PC-3 (cell line): ENCODE data around the gene NRCAM. TPM values are rescaled to one million over a fixed set of nuclear protein-coding genes. Genes with fewer than 3 reads are reported as not detected.

Experiments used
- ATAC-seq: fragments of 200-7000 bp; cut with Tn5 transposase; 2 replicates; pipeline ENCODE4 v1.9.1; 2020; ENCODE audit warnings: mild to moderate bottlenecking, moderate library complexity
- BruUV-seq: library from RNA; stranded (reverse); fragments of 400-500 nt; replicated peaks from 2 replicates; lab custom pipeline; 2021; lab: Mats Ljungman, UMichigan
- CTCF ChIA-PET: fragments of 300-600 bp; sonication (Branson Sonifier 250); formaldehyde crosslinking; loops from one replicate; lab custom pipeline; 2022; ENCODE audit warnings: antibody characterized with exemption; lab: Charles Lee
- POLR2A ChIA-PET: fragments of 300-600 bp; sonication (Branson Sonifier 250); formaldehyde crosslinking; loops from one replicate; lab custom pipeline; 2022; ENCODE audit warnings: antibody characterized with exemption; ENCODE audit not compliant: unreplicated experiment; lab: Charles Lee
- DNase-seq: peaks from one replicate; pipeline ENCODE4 v3.0.0-alpha.2; 2015
- H2AFZ ChIP-seq: fragments of 300-600 bp; sonication (generic); 2 replicates; pipeline ENCODE4 v1.6.0; 2016; ENCODE audit warnings: antibody characterized with exemption, low read length
- H3F3A ChIP-seq: fragments of 300-600 bp; sonication (generic); one replicate; pipeline ENCODE4 v1.6.0; 2017; ENCODE audit warnings: antibody characterized with exemption, low read length, control low read depth, mild to moderate bottlenecking; ENCODE audit not compliant: unreplicated experiment
- H3K27ac ChIP-seq: fragments of 300-600 bp; sonication (generic); 2 replicates; pipeline ENCODE4 v1.5.1; 2016; ENCODE audit warnings: mild to moderate bottlenecking, low read length
- H3K27me3 ChIP-seq: fragments of 300-600 bp; sonication (generic); 2 replicates; pipeline ENCODE4 v1.6.1; 2016; ENCODE audit warnings: low read length, mixed read lengths
- H3K36me3 ChIP-seq: fragments of 300-600 bp; sonication (generic); 2 replicates; pipeline ENCODE4 v1.6.1; 2016; ENCODE audit warnings: low read depth, mixed run types, low read length, mixed read lengths
- H3K4me1 ChIP-seq: fragments of 300-600 bp; sonication (generic); 2 replicates; pipeline ENCODE4 v1.5.1; 2016; ENCODE audit warnings: low read length; ENCODE audit not compliant: insufficient read depth
- H3K4me2 ChIP-seq: fragments of 300-600 bp; sonication (generic); 2 replicates; pipeline ENCODE4 v1.6.0; 2016; ENCODE audit warnings: low read length
- H3K4me3 ChIP-seq: fragments of 300-600 bp; sonication (generic); 2 replicates; pipeline ENCODE4 v1.5.1; 2016; ENCODE audit warnings: mild to moderate bottlenecking, low read length, mixed read lengths
- H3K79me2 ChIP-seq: fragments of 300-600 bp; sonication (generic); 2 replicates; pipeline ENCODE4 v1.6.1; 2017; ENCODE audit warnings: low read length, mixed read lengths
- H3K9ac ChIP-seq: fragments of 300-600 bp; sonication (generic); 2 replicates; pipeline ENCODE4 v1.6.0; 2016; ENCODE audit warnings: mild to moderate bottlenecking, low read length
- H3K9me2 ChIP-seq: fragments of 300-600 bp; sonication (generic); replicated peaks from 2 replicates; pipeline ENCODE4 v1.6.1; 2016; ENCODE audit warnings: mixed run types, low read length, mixed read lengths
- H3K9me3 ChIP-seq: fragments of 300-600 bp; sonication (generic); 2 replicates; pipeline ENCODE4 v1.6.1; 2016; ENCODE audit warnings: low read length, mixed read lengths
- H4K20me1 ChIP-seq: fragments of 300-600 bp; sonication (generic); 2 replicates; pipeline ENCODE4 v1.6.1; 2016; ENCODE audit warnings: low read length, mixed read lengths
- EZH2 ChIP-seq: fragments of 300-600 bp; sonication (generic); IDR thresholded peaks from one replicate; pipeline ENCODE4 v1.6.1; 2017; ENCODE audit warnings: antibody characterized with exemption, mild to moderate bottlenecking, low read length; ENCODE audit not compliant: unreplicated experiment
- EZH2phosphoT487 ChIP-seq: fragments of 300-600 bp; sonication (generic); IDR thresholded peaks from 2 replicates; pipeline ENCODE4 v1.6.1; 2018; ENCODE audit warnings: mild to moderate bottlenecking, antibody characterized with exemption, low read length, borderline replicate concordance
- intact Hi-C: fragments of 100-400 bp; cut with micrococcal nuclease; formaldehyde crosslinking; loops from 2 replicates; pipeline ENCODE4 v1.9.0; 2023
- total RNA-seq: library from RNA; depleted of rRNA; stranded (reverse); fragments of >200 nt; gene quantifications from 2 replicates; pipeline ENCODE4 v1.2.3, GENCODE V29; 2014
- TF ChIP-seq, protein P1 (sequence below): fragments of 300-600 bp; sonication (generic); conservative IDR thresholded peaks from 2 replicates; pipeline ENCODE4 v1.5.1; 2017; ENCODE audit warnings: antibody characterized with exemption, low read depth, mild to moderate bottlenecking, low read length

Gene NRCAM
- total RNA-seq, 1 experiment from 2014 or later: not detected

DNA sequence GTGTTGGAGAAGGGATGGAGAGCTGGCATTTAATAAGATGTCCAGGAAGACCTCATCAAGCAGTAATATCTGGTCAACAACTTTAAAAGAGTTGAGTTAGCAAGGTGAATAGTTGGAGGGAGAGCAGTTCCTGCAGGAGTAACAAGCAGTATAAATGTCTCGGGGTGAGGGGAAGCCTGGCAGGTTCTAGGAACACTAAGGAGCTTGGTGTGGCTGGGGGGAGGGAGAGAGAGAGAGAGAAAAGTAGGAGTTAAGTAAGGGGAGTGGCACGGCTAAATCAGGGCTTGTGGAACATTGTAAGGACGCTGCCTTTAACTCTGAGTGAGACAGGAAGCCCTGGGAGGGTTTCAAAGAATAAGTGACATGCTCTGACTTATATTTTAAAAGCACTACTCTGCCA is 304.0 kb downstream of the NRCAM start:
- intact Hi-C loops: no loop called here
- Histone ChIP-seq H3K4me1 (no peaks in the 10 kb centered on the region), H4K20me1 (no peaks in the 10 kb centered on the region), H3K4me3 (no peak overlapping the region), H3K9ac (no peak overlapping the region), H3K36me3 (no peaks in the 10 kb centered on the region), H2AFZ (no peak overlapping the region), H3K27me3 (peaks cover 28% of the 10 kb centered on the region), H3K4me2 (no peak overlapping the region), H3K9me2 (0 out of 2 replicates have a peak, but pooled peaks cover 3% of the 10 kb centered on the region), H3K9me3 (no peaks in the 10 kb centered on the region), H3F3A (no peaks in the 10 kb centered on the region), H3K27ac (no peak overlapping the region), H3K79me2 (no peaks in the 10 kb centered on the region)
- no peak for DNase-seq
- BruUV-seq: no TSS peak
- CTCF ChIA-PET: no interaction called here
- POLR2A ChIA-PET: no interaction called here
- ATAC-seq: no peak
- TF ChIP-seq, protein P1, sequence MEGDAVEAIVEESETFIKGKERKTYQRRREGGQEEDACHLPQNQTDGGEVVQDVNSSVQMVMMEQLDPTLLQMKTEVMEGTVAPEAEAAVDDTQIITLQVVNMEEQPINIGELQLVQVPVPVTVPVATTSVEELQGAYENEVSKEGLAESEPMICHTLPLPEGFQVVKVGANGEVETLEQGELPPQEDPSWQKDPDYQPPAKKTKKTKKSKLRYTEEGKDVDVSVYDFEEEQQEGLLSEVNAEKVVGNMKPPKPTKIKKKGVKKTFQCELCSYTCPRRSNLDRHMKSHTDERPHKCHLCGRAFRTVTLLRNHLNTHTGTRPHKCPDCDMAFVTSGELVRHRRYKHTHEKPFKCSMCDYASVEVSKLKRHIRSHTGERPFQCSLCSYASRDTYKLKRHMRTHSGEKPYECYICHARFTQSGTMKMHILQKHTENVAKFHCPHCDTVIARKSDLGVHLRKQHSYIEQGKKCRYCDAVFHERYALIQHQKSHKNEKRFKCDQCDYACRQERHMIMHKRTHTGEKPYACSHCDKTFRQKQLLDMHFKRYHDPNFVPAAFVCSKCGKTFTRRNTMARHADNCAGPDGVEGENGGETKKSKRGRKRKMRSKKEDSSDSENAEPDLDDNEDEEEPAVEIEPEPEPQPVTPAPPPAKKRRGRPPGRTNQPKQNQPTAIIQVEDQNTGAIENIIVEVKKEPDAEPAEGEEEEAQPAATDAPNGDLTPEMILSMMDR: no peak
- TF ChIP-seq EZH2phosphoT487: no peak
- no peak for TF ChIP-seq EZH2

GRCh38 chr7:108149908-108150307 is 306.3 kb downstream of the NRCAM start:
- Histone ChIP-seq H3K27me3 (peaks cover 28% of the 10 kb centered on the region), H3K4me3 (no peak overlapping the region), H3K79me2 (no peaks in the 10 kb centered on the region), H3F3A (no peaks in the 10 kb centered on the region), H3K9ac (no peak overlapping the region), H2AFZ (no peak overlapping the region), H3K36me3 (no peaks in the 10 kb centered on the region), H3K9me2 (0 out of 2 replicates have a peak, but pooled peaks cover 3% of the 10 kb centered on the region), H3K27ac (no peak overlapping the region), H3K9me3 (no peaks in the 10 kb centered on the region), H3K4me2 (no peak overlapping the region), H3K4me1 (no peaks in the 10 kb centered on the region), H4K20me1 (no peaks in the 10 kb centered on the region)
- ChIA-PET CTCF (no interaction called here), POLR2A (no interaction called here)
- no peak for DNase-seq
- intact Hi-C loops: loop anchor here (5.0 kb wide), 2 partner anchors 153 to 203 kb away; no protein-coding TSS in a partner anchor
- ATAC-seq: no peak
- TF ChIP-seq EZH2 (no peak), EZH2phosphoT487 (no peak)
- TF ChIP-seq, protein P1: no peak
- no TSS peak for BruUV-seq

DNA sequence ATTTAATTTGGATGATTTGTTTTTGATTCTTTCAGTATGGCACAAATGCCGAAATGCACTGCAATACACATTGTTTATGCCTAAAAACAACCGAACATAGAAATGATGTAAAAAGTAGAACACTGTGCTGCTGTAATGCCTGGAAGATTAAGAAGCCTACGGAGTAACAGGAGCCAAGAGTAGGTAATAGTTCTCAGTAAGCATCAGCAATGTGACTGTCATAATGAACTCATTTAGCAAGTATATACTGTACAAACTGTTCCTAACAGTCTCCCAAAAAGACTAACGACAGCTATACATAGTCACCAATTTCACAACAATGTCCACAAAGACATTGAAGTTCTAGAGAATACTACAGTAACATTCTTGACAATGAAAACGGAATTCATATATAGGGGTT is 307.1 kb downstream of the NRCAM start:
- Histone ChIP-seq H4K20me1 (no peaks in the 10 kb centered on the region), H3K79me2 (no peaks in the 10 kb centered on the region), H3K27me3 (peaks cover 28% of the 10 kb centered on the region), H3K27ac (no peak overlapping the region), H3K4me2 (no peak overlapping the region), H3K9ac (no peak overlapping the region), H3K4me3 (no peak overlapping the region), H3K36me3 (no peaks in the 10 kb centered on the region), H3F3A (no peaks in the 10 kb centered on the region), H3K9me2 (0 out of 2 replicates have a peak, but pooled peaks cover 3% of the 10 kb centered on the region), H3K9me3 (no peaks in the 10 kb centered on the region), H2AFZ (no peak overlapping the region), H3K4me1 (no peaks in the 10 kb centered on the region)
- ATAC-seq (no peak), DNase-seq (no peak)
- no TSS peak for BruUV-seq
- ChIA-PET CTCF (no interaction called here), POLR2A (no interaction called here)
- TF ChIP-seq EZH2 (no peak), EZH2phosphoT487 (no peak)
- TF ChIP-seq, protein P1: no peak
- intact Hi-C loops: loop anchor here (5.0 kb wide), 2 partner anchors 152 to 202 kb away; no protein-coding TSS in a partner anchor
